Measurements from ENCODE around the gene RAG2.

RAG2 gene

DNA sequence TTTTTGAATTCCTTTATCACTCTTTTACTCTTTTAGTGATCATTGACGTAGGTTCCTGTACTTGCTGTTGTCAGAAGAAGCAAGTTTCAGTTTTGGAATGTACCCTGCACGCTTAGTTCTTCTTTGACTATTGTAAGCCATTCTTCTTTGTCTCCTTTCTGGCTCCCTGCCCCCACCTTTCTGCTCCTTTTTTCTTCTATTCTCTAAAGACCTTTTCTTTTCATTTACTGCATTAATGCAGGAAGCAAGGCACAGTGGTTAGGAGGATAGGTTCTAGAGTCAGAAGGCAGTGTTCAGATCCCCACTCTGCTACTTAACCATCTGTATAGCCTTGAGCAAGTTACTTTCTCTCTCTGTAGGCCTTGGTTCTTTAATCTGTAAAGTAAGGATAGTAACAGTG lies 33.7 kb upstream of the RAG2 start:
- TF ChIP-seq ZFP30 (CRISPR knock-in tag; IDR thresholded peaks at IDR 0.05) (no peak), ZNF8 (CRISPR knock-in tag; IDR thresholded peaks at IDR 0.05) (no peak), OSR1 (CRISPR knock-in tag; IDR thresholded peaks at IDR 0.05) (no peak), CSDC2 (CRISPR knock-in tag; IDR thresholded peaks at IDR 0.05) (no peak), SNAI2 (CRISPR knock-in tag; IDR thresholded peaks at IDR 0.05) (no peak), GLIS3 (CRISPR knock-in tag; IDR thresholded peaks at IDR 0.05) (no peak), ISL1 (CRISPR knock-in tag; IDR thresholded peaks at IDR 0.05) (no peak), ZNF70 (CRISPR knock-in tag; IDR thresholded peaks at IDR 0.05) (no peak), TOX (CRISPR knock-in tag; IDR thresholded peaks at IDR 0.05; ENCODE audit: borderline replicate concordance) (no peak)
- TF ChIP-seq, protein P1, sequence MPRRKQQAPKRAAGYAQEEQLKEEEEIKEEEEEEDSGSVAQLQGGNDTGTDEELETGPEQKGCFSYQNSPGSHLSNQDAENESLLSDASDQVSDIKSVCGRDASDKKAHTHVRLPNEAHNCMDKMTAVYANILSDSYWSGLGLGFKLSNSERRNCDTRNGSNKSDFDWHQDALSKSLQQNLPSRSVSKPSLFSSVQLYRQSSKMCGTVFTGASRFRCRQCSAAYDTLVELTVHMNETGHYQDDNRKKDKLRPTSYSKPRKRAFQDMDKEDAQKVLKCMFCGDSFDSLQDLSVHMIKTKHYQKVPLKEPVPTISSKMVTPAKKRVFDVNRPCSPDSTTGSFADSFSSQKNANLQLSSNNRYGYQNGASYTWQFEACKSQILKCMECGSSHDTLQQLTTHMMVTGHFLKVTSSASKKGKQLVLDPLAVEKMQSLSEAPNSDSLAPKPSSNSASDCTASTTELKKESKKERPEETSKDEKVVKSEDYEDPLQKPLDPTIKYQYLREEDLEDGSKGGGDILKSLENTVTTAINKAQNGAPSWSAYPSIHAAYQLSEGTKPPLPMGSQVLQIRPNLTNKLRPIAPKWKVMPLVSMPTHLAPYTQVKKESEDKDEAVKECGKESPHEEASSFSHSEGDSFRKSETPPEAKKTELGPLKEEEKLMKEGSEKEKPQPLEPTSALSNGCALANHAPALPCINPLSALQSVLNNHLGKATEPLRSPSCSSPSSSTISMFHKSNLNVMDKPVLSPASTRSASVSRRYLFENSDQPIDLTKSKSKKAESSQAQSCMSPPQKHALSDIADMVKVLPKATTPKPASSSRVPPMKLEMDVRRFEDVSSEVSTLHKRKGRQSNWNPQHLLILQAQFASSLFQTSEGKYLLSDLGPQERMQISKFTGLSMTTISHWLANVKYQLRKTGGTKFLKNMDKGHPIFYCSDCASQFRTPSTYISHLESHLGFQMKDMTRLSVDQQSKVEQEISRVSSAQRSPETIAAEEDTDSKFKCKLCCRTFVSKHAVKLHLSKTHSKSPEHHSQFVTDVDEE (CRISPR knock-in tag; IDR thresholded peaks at IDR 0.05), result no peak
- TF ChIP-seq, protein P2, sequence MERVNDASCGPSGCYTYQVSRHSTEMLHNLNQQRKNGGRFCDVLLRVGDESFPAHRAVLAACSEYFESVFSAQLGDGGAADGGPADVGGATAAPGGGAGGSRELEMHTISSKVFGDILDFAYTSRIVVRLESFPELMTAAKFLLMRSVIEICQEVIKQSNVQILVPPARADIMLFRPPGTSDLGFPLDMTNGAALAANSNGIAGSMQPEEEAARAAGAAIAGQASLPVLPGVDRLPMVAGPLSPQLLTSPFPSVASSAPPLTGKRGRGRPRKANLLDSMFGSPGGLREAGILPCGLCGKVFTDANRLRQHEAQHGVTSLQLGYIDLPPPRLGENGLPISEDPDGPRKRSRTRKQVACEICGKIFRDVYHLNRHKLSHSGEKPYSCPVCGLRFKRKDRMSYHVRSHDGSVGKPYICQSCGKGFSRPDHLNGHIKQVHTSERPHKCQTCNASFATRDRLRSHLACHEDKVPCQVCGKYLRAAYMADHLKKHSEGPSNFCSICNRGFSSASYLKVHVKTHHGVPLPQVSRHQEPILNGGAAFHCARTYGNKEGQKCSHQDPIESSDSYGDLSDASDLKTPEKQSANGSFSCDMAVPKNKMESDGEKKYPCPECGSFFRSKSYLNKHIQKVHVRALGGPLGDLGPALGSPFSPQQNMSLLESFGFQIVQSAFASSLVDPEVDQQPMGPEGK (CRISPR knock-in tag; IDR thresholded peaks at IDR 0.05; ENCODE audit: borderline replicate concordance), result no peak
- TF ChIP-seq, protein P3, sequence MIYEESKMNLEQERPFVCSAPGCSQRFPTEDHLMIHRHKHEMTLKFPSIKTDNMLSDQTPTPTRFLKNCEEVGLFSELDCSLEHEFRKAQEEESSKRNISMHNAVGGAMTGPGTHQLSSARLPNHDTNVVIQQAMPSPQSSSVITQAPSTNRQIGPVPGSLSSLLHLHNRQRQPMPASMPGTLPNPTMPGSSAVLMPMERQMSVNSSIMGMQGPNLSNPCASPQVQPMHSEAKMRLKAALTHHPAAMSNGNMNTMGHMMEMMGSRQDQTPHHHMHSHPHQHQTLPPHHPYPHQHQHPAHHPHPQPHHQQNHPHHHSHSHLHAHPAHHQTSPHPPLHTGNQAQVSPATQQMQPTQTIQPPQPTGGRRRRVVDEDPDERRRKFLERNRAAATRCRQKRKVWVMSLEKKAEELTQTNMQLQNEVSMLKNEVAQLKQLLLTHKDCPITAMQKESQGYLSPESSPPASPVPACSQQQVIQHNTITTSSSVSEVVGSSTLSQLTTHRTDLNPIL (CRISPR knock-in tag; IDR thresholded peaks at IDR 0.05; ENCODE audit: low read depth), result no peak
- no peak for ATAC-seq

DNA sequence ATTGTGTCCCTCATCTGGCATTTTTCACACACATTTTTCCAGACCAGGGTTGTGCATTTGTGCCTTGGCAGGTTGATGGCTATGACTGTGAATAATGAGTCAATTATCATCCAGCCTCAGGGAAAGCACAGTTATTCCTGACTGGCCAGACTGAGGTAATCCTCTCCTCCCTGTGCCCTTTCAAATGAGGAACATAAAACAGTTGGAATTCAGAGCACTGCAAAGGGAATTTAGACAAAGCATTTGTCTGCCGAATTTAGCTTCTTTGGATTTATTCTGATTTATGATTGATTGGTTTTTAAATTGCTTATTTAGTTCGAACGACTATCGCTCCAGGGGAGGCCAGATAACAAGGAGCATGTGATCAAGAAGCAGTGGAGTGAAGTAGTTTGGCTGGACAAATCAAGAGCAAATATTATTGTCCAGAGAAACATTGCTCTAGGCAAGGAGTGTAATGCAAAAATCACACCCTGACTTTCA lies 30.8 kb upstream of the RAG2 start:
- ATAC-seq, result peak; percentile 59
- TF ChIP-seq BACH2 (CRISPR knock-in tag; IDR thresholded peaks at IDR 0.05; ENCODE audit: borderline replicate concordance) (no peak), CSDC2 (CRISPR knock-in tag; IDR thresholded peaks at IDR 0.05) (no peak), TOX (CRISPR knock-in tag; IDR thresholded peaks at IDR 0.05; ENCODE audit: borderline replicate concordance) (no peak), ZNF8 (CRISPR knock-in tag; IDR thresholded peaks at IDR 0.05) (no peak), ZFP3 (CRISPR knock-in tag; IDR thresholded peaks at IDR 0.05) (no peak), ESRRG (CRISPR knock-in tag; IDR thresholded peaks at IDR 0.05) (no peak), ZNF565 (CRISPR knock-in tag; conservative IDR thresholded peaks at IDR 0.05; ENCODE audit: low read depth) (no peak; the same call in 1 of the 2 replicates), GLIS3 (CRISPR knock-in tag; IDR thresholded peaks at IDR 0.05) (peak; percentile 66; the same call in 1 of the 2 replicates), PPARA (CRISPR knock-in tag; IDR thresholded peaks at IDR 0.05; ENCODE audit: borderline replicate concordance) (peak; percentile 42; the same call in 1 of the 2 replicates), ZNF70 (CRISPR knock-in tag; IDR thresholded peaks at IDR 0.05) (peak; percentile 94), SNAI2 (CRISPR knock-in tag; IDR thresholded peaks at IDR 0.05) (no peak), ZFP30 (CRISPR knock-in tag; IDR thresholded peaks at IDR 0.05) (no peak), ZC3H10 (CRISPR knock-in tag; IDR thresholded peaks at IDR 0.05) (no peak), RARB (CRISPR knock-in tag; IDR thresholded peaks at IDR 0.05) (no peak), ISL1 (CRISPR knock-in tag; IDR thresholded peaks at IDR 0.05) (peak; percentile 82), TCF4 (CRISPR knock-in tag; IDR thresholded peaks at IDR 0.05; ENCODE audit: borderline replicate concordance) (peak; percentile 71), ARNTL (CRISPR knock-in tag; IDR thresholded peaks at IDR 0.05; ENCODE audit: borderline replicate concordance, low read depth) (no peak), OSR1 (CRISPR knock-in tag; IDR thresholded peaks at IDR 0.05) (no peak)
- TF ChIP-seq, protein P1 (CRISPR knock-in tag; IDR thresholded peaks at IDR 0.05), result peak; percentile 78; the same call in 1 of the 2 replicates
- TF ChIP-seq, protein P4, sequence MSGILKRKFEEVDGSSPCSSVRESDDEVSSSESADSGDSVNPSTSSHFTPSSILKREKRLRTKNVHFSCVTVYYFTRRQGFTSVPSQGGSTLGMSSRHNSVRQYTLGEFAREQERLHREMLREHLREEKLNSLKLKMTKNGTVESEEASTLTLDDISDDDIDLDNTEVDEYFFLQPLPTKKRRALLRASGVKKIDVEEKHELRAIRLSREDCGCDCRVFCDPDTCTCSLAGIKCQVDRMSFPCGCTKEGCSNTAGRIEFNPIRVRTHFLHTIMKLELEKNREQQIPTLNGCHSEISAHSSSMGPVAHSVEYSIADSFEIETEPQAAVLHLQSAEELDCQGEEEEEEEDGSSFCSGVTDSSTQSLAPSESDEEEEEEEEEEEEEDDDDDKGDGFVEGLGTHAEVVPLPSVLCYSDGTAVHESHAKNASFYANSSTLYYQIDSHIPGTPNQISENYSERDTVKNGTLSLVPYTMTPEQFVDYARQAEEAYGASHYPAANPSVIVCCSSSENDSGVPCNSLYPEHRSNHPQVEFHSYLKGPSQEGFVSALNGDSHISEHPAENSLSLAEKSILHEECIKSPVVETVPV (CRISPR knock-in tag; IDR thresholded peaks at IDR 0.05), result no peak
- TF ChIP-seq, protein P5, sequence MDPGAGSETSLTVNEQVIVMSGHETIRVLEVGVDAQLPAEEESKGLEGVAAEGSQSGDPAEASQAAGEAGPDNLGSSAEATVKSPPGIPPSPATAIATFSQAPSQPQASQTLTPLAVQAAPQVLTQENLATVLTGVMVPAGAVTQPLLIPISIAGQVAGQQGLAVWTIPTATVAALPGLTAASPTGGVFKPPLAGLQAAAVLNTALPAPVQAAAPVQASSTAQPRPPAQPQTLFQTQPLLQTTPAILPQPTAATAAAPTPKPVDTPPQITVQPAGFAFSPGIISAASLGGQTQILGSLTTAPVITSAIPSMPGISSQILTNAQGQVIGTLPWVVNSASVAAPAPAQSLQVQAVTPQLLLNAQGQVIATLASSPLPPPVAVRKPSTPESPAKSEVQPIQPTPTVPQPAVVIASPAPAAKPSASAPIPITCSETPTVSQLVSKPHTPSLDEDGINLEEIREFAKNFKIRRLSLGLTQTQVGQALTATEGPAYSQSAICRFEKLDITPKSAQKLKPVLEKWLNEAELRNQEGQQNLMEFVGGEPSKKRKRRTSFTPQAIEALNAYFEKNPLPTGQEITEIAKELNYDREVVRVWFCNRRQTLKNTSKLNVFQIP (CRISPR knock-in tag; IDR thresholded peaks at IDR 0.05; ENCODE audit: borderline replicate concordance, low read depth), result no peak
- TF ChIP-seq, protein P3 (CRISPR knock-in tag; IDR thresholded peaks at IDR 0.05; ENCODE audit: low read depth), result no peak
